HCT116 (cell line): ENCODE data around the gene CNFN. TPM values are rescaled to one million over a fixed set of nuclear protein-coding genes. Genes with fewer than 3 reads are reported as not detected.

Experiments
- ATAC-seq: fragments of 200-7000 bp; cut with Tn5 transposase; 2 replicates; pipeline ENCODE4 v1.9.1; 2020; ENCODE audit warnings: mild to moderate bottlenecking, moderate library complexity
- BruUV-seq: library from RNA; stranded (reverse); fragments of 400-500 nt; replicated peaks from 2 replicates; lab custom pipeline; 2021; lab: Mats Ljungman, UMichigan
- CTCF ChIA-PET: fragments of 300-600 bp; sonication (Branson Sonifier 250); formaldehyde crosslinking; loops from one replicate; lab custom pipeline; 2021; ENCODE audit warnings: antibody characterized with exemption; lab: Charles Lee
- POLR2A ChIA-PET: fragments of 300-600, 350-600 bp; sonication (Branson Sonifier 250); formaldehyde crosslinking; loops from one replicate; lab custom pipeline; 2021; ENCODE audit warnings: antibody characterized with exemption; lab: Charles Lee
- RAD21 ChIA-PET, 2 experiments: fragments of 300-600 bp; sonication (Branson Sonifier 250); formaldehyde crosslinking; loops; one replicate each; lab custom pipeline; 2023; ENCODE audit warnings: low total read pairs in 2 of 2; ENCODE audit not compliant: uncharacterized antibody in 2 of 2, unreplicated experiment in 2 of 2, low non-redundant PET in 1 of 2; lab: Charles Lee
- DNase-seq: peaks from one replicate; pipeline ENCODE4 v3.0.0-alpha.2; 2010; ENCODE audit warnings: low read depth, low spot score
- H2AFZ ChIP-seq: fragments of 200-600 bp; shearing (Covaris generic), sonication (generic); 2 replicates; pipeline ENCODE4 v1.6.1; 2017; ENCODE audit warnings: low read depth, mixed run types, mixed read lengths, antibody characterized with exemption, low read length; ENCODE audit not compliant: poor library complexity, severe bottlenecking
- H3K27ac ChIP-seq: 2 replicates; pipeline ENCODE4 v1.5.1; 2012; ENCODE audit warnings: low read depth, low read length
- H3K27me3 ChIP-seq: fragments of 200-600 bp; sonication (generic); 2 replicates; pipeline ENCODE4 v1.6.1; 2016; ENCODE audit warnings: mixed run types, low read length, mixed read lengths; ENCODE audit not compliant: insufficient read depth
- H3K36me3 ChIP-seq, 2 experiments: fragments of 200-500 bp in 1 of 2; fragments of 200-600 bp in 1 of 2; sonication (Bioruptor generic) in 1 of 2; sonication (generic) in 1 of 2; 2 replicates each; pipeline versions ENCODE4 v1.5.1 to v1.6.1; 2014 to 2016; ENCODE audit warnings: low read length in 2 of 2, inconsistent platforms in 1 of 2, mixed read lengths in 1 of 2, mixed run types in 1 of 2; ENCODE audit not compliant: insufficient read depth in 2 of 2, control insufficient read depth in 1 of 2
- H3K4me1 ChIP-seq, 2 experiments: fragments of 200-600 bp in 1 of 2; sonication (generic) in 1 of 2; 2 replicates each; pipeline versions ENCODE4 v1.5.1 to v1.6.1; 2012 to 2017; ENCODE audit warnings: low read length in 2 of 2, inconsistent platforms in 1 of 2, mild to moderate bottlenecking in 1 of 2, mixed read lengths in 1 of 2, mixed run types in 1 of 2, moderate library complexity in 1 of 2; ENCODE audit not compliant: insufficient read depth in 2 of 2, control insufficient read depth in 1 of 2
- H3K4me2 ChIP-seq: fragments of 200-600 bp; sonication (generic); 2 replicates; pipeline ENCODE4 v1.6.1; 2017; ENCODE audit warnings: mixed run types, low read length, mixed read lengths
- H3K4me3 ChIP-seq, 2 experiments: fragments of 200-600 bp in 1 of 2; sonication (generic) in 1 of 2; replicated peaks in 1 of 2; 2 replicates each; pipeline ENCODE4 v1.5.1; 2011 to 2016; ENCODE audit warnings: low read length in 2 of 2, control low read depth in 1 of 2, low read depth in 1 of 2, mild to moderate bottlenecking in 1 of 2, mixed read lengths in 1 of 2, mixed run types in 1 of 2
- H3K79me2 ChIP-seq: fragments of 200-600 bp; sonication (generic); 2 replicates; pipeline ENCODE4 v1.6.1; 2017; ENCODE audit warnings: mild to moderate bottlenecking, mixed run types, low read length, moderate library complexity, mixed read lengths; ENCODE audit not compliant: insufficient read depth
- H3K9ac ChIP-seq: fragments of 200-600 bp; sonication (generic); 2 replicates; pipeline ENCODE4 v1.6.1; 2016; ENCODE audit warnings: low read length, mixed read lengths
- H3K9me2 ChIP-seq: fragments of 200-600 bp; sonication (generic), shearing (Covaris generic); 2 replicates; pipeline ENCODE4 v1.6.1; 2017; ENCODE audit warnings: mixed run types, mild to moderate bottlenecking, moderate library complexity; ENCODE audit not compliant: insufficient read depth
- H3K9me3 ChIP-seq, 2 experiments: fragments of 200-500 bp in 1 of 2; fragments of 200-600 bp in 1 of 2; sonication (Bioruptor generic) in 1 of 2; sonication (generic) in 1 of 2; 2 replicates each; pipeline ENCODE4 v1.6.1; 2014 to 2017; ENCODE audit warnings: low read length in 2 of 2, mixed read lengths in 2 of 2, inconsistent platforms in 1 of 2, low read depth in 1 of 2, mild to moderate bottlenecking in 1 of 2, mixed run types in 1 of 2, moderate library complexity in 1 of 2; ENCODE audit not compliant: control insufficient read depth in 1 of 2, insufficient read depth in 1 of 2
- H4K20me1 ChIP-seq: fragments of 200-600 bp; sonication (generic), shearing (Covaris generic); 2 replicates; pipeline ENCODE4 v1.6.1; 2017; ENCODE audit warnings: mixed run types, mild to moderate bottlenecking, moderate library complexity; ENCODE audit not compliant: insufficient read depth
- ATF3 ChIP-seq: IDR thresholded peaks from 2 replicates; pipeline ENCODE4 v1.6.1; 2012
- CBX3 ChIP-seq: IDR thresholded peaks from 2 replicates; pipeline ENCODE4 v1.6.1; 2012; ENCODE audit warnings: low read depth
- CEBPB ChIP-seq: IDR thresholded peaks from 2 replicates; pipeline ENCODE4 v1.6.1; 2012; ENCODE audit warnings: low read depth
- EGR1 ChIP-seq: IDR thresholded peaks from 2 replicates; pipeline ENCODE4 v1.6.1; 2012; ENCODE audit warnings: low read depth
- ELF1 ChIP-seq: IDR thresholded peaks from 2 replicates; pipeline ENCODE4 v1.6.1; 2012; ENCODE audit warnings: low read depth, borderline replicate concordance
- JUND ChIP-seq: IDR thresholded peaks from 2 replicates; pipeline ENCODE4 v1.6.1; 2012
- POLR2AphosphoS5 ChIP-seq: IDR thresholded peaks from 2 replicates; pipeline ENCODE4 v1.6.1; 2011; ENCODE audit warnings: mild to moderate bottlenecking, low read depth, low read length, moderate library complexity
- SIN3A ChIP-seq: IDR thresholded peaks from 2 replicates; pipeline ENCODE4 v1.6.1; 2012; ENCODE audit warnings: low read depth
- SRF ChIP-seq: IDR thresholded peaks from 2 replicates; pipeline ENCODE4 v1.6.1; 2012; ENCODE audit warnings: low read depth
- YY1 ChIP-seq: IDR thresholded peaks from 2 replicates; pipeline ENCODE4 v1.6.1; 2011; ENCODE audit warnings: low read length, low read depth, moderate library complexity, mild to moderate bottlenecking; ENCODE audit not compliant: insufficient replicate concordance; ENCODE audit errors: extremely low read depth
- ZNF274 ChIP-seq: fragments of 200-500 bp; sonication (Bioruptor generic); IDR thresholded peaks from 2 replicates; pipeline ENCODE4 v1.6.1; 2014; ENCODE audit warnings: mild to moderate bottlenecking, low read depth, low read length, inconsistent platforms
- intact Hi-C: fragments of 100-400 bp; cut with micrococcal nuclease; formaldehyde crosslinking; loops from 2 replicates; pipeline ENCODE4 v1.10.0; 2022
- total RNA-seq: library from RNA; stranded (reverse); gene quantifications from one replicate; pipeline ENCODE4 v1.2.1, GENCODE V29; 2021; ENCODE audit not compliant: unreplicated experiment
- TF ChIP-seq, protein P1 (sequence below), 3 experiments: fragments of 200-600 bp in 1 of 3; sonication (generic) in 1 of 3; IDR thresholded peaks in 2 of 3; conservative IDR thresholded peaks in 1 of 3; 2 replicates each; pipeline ENCODE4 v1.5.1; 2012 to 2017; ENCODE audit warnings: low read depth in 2 of 3, low read length in 2 of 3, antibody characterized with exemption in 1 of 3, borderline replicate concordance in 1 of 3, control low read depth in 1 of 3, mild to moderate bottlenecking in 1 of 3, mixed read lengths in 1 of 3, mixed run types in 1 of 3, moderate library complexity in 1 of 3; ENCODE audit not compliant: insufficient read depth in 1 of 3

The CNFN gene
- total RNA-seq, 1 experiment from 2014 or later, result 13.9 TPM

GRCh38 chr19:42420055-42420544 lies 30.0 kb upstream of the CNFN start:
- POLR2A ChIA-PET, result interaction anchor here (0.9 kb wide), 1 partner anchor 23 kb away, joined by 3 read pairs; no protein-coding TSS in a partner anchor
- peak; percentile 50 for DNase-seq

More at GRCh38 chr19:42420055-42420544, 30.0 kb upstream of the CNFN start:
- Histone ChIP-seq H3K27me3 (no peaks in the 10 kb centered on the region), H3K79me2 (no peaks in the 10 kb centered on the region), H3K9ac (no peak overlapping the region), H3K9me3 (no peaks in the 10 kb centered on the region), H3K4me3 (no peak overlapping the region), H3K4me1 (peaks cover 21 to 45% of the 10 kb centered on the region in 2 experiments; a peak in 3 of 4 replicates), H3K9me2 (no peaks in the 10 kb centered on the region), H3K4me2 (no peak overlapping the region), H3K27ac (no peak overlapping the region), H3K36me3 (no peaks in the 10 kb centered on the region), H2AFZ (no peak overlapping the region), H4K20me1 (no peaks in the 10 kb centered on the region)
- ChIA-PET RAD21 (no interaction called here), CTCF (interaction anchor here (0.8 to 2.0 kb wide), 6 partner anchors 8 to 23 kb away, joined by 3 to 9 read pairs (median 6); no protein-coding TSS in a partner anchor)
- BruUV-seq, result no TSS peak
- peak; percentile 56 for ATAC-seq
- TF ChIP-seq CBX3 (peak; percentile 35; the same call in 1 of the 2 replicates), SRF (no peak), JUND (no peak), SIN3A (no peak), POLR2AphosphoS5 (no peak; the same call in 1 of the 2 replicates), CEBPB (no peak), ZNF274 (no peak), ATF3 (no peak), YY1 (no peak), EGR1 (peak; percentile 25; the same call in 1 of the 2 replicates), ELF1 (no peak)
- TF ChIP-seq, protein P1, sequence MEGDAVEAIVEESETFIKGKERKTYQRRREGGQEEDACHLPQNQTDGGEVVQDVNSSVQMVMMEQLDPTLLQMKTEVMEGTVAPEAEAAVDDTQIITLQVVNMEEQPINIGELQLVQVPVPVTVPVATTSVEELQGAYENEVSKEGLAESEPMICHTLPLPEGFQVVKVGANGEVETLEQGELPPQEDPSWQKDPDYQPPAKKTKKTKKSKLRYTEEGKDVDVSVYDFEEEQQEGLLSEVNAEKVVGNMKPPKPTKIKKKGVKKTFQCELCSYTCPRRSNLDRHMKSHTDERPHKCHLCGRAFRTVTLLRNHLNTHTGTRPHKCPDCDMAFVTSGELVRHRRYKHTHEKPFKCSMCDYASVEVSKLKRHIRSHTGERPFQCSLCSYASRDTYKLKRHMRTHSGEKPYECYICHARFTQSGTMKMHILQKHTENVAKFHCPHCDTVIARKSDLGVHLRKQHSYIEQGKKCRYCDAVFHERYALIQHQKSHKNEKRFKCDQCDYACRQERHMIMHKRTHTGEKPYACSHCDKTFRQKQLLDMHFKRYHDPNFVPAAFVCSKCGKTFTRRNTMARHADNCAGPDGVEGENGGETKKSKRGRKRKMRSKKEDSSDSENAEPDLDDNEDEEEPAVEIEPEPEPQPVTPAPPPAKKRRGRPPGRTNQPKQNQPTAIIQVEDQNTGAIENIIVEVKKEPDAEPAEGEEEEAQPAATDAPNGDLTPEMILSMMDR (IDR thresholded peaks at IDR 0.05 in 2 of 3, conservative IDR thresholded peaks at IDR 0.05 in 1 of 3; ENCODE audit: borderline replicate concordance in 1 of 3, insufficient read depth in 1 of 3, low read depth in 2 of 3, low read length in 2 of 3), result peak; percentile 73 to 98 (median 86)
- intact Hi-C loops, result no loop called here
